Measurements from ENCODE around the gene PALLD.

Gene PALLD

DNA sequence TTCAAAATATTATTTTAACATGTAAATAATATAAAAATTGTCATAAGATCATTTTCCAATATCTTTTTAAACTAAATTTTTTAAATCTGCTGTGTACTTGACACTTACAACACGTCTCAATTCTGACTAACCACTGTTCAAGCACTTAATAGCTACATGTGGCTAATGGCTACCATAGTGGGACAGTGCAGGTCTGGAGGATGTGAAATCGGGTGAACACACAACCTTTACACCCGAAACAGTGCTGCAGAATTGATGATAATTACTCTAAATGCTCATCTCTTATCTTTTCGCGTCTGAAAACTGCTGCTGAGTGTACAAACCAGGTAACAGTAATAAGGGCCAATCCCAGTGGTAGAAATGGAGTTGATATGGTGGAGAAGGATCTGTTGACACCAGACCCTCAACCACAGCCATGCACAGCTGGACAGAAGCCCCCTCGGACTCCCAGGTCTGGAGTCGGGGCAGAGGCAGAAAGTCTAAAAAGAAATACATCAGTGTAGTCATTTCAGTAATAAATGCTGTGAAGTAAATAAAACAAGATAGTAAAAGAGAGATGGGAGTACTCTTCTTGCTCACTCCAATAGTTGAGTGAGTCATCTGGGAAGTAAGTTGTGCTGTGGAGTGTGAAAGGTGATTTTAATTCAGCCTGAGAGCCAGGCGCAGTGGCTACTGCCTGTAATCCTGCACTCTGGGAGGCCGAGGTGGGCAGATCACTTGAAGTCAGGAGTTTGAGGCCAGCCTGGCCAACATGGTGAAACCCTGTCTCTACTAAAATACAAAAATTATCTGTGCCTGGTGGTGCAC, 363.2 kb downstream of the PALLD start:
- DNase-seq, result no peak

- DNase-seq, result no peak
These were observed 364.0 kb downstream of the PALLD start for GRCh38 chr4:168860827-168861226.

- DNase-seq, result no peak
These were observed 367.1 kb downstream of the PALLD start for GRCh38 chr4:168863719-168864647.

DNA sequence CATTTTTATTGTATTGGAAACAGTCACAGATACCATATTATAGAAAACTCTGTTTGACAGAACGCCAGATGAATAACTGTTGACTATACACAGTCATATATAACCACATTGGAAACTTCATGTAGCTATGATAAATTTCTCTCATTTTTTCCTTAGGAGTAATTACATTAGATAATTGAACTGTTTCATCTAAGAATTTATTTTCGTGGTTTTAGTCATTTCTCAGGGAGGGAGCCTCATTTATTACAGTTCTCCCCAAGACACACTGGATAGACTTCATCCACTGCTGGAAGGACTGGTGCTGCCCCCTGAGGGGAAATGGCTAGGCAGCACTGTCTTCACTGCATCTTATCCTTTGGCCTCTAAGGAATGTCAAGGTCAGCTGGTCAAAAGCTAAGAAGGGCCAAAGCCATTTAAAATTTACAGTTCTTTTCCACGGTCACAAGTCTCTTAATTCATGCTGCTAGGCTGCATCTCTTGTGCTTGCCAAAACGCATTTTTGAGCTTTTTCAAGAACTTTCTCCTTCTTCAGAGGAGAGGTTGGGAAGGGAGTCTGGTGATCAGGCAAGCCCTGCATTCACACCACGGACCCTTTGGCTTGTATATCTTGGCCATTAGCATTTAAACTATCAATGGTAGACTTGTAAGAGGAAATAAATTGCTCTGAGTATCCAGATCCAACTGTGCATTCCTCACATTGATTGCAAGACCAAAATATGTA, 368.1 kb downstream of the PALLD start:
- DNase-seq, result no peak

GRCh38 chr4:168865854-168866253, 369.0 kb downstream of the PALLD start:
- no peak for DNase-seq

DNA sequence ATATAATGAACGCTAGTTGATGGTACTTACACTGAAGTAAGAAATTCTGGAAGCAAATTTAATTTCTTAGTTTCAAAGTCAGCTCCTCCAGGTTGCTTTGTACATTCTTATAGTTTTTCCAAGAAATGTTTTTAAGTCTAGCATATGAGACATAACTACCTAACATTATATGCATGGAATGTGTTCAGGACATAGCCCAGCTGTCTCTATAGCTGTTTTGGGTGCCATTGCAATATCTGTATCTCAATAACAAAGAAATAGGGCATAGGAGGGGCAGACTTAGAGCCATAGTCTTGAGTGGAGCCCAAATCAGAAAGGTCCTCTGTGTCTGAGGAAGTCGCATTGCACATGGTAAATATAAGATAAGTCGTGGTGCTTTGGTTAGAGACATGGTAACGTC, 369.8 kb downstream of the PALLD start:
- no peak for DNase-seq

GRCh38 chr4:168867128-168867527, 370.3 kb downstream of the PALLD start:
- DNase-seq, result no peak

- DNase-seq, result no peak
These were observed 371.4 kb downstream of the PALLD start for GRCh38 chr4:168868044-168868781.

DNA sequence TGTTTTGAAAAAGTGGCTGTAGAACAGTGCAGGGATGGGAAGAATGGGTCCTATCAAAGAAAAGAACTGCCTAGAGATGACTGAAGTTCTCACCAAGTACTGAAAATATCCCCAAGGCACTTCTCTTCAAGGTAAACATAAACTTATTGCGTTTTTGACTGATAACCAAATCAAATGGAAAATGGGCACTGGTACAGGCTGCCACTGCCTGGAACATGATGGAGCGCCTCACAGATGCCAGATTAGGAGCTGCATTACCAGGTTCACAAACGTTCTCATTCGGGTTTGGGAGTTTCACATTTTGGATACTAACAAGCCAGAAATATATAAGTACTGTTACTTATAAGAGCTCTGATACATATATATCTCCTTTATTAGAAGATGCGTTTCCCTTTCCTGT, 371.9 kb downstream of the PALLD start:
- DNase-seq, result no peak

DNA sequence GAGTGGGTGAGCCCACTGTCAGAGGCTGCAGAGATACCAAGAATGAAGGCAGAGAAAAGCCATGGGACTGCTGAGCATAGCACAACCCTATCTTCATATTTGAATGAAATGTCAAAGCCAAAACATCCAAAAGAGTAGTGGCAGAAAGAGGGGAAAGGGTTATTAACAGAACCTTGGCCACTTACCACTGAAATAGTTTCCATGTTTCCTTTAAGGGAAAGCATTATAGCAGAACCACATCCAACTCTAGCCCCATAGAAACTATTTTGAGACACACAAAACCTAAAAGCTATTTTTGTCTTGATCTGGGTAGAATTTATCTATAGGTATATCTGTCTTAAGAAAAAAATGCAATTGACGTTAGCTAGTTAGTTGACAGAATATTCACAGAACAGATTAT, 373.2 kb downstream of the PALLD start:
- no peak for DNase-seq

DNA sequence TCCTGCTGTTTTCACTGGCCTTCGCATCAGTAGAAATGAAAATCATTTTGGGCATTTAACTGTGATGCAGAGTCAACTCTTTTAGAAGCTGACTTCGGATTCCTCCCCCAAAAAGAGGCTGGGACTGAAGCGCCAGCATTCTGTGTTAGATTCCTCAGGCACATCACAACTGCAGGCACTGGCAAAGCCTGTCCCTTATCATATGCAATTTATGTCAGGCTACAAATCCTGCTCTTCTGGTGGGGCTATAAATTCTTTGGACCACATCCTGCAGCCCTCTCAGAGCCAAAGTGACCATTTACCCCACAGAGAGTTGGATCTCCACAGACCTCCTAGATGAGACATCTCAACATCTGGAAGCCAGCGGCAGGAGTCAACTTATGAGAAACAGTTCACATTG, 374.8 kb downstream of the PALLD start:
- no peak for DNase-seq

GRCh38 chr4:168874083-168874482, 377.2 kb downstream of the PALLD start:
- DNase-seq, result no peak

DNA sequence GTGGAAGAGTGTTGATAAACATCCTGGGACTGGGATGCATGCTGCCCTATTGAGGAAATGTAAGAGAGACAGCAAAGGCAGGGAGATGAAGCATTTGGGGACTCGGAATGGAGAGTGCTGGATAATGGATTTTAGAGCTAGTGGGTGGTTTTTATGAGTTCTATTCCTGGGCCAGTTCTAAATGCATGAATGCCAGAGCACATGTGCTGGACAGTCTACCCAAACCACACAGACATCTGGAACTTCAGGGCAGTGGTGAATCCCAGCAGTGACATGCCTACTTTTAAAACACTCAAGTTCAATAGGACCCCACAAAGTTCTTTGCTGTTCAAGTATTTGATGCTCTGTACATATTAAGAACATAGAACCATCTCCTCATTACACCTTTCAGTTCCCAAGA, 379.3 kb downstream of the PALLD start:
- no peak for DNase-seq

DNA sequence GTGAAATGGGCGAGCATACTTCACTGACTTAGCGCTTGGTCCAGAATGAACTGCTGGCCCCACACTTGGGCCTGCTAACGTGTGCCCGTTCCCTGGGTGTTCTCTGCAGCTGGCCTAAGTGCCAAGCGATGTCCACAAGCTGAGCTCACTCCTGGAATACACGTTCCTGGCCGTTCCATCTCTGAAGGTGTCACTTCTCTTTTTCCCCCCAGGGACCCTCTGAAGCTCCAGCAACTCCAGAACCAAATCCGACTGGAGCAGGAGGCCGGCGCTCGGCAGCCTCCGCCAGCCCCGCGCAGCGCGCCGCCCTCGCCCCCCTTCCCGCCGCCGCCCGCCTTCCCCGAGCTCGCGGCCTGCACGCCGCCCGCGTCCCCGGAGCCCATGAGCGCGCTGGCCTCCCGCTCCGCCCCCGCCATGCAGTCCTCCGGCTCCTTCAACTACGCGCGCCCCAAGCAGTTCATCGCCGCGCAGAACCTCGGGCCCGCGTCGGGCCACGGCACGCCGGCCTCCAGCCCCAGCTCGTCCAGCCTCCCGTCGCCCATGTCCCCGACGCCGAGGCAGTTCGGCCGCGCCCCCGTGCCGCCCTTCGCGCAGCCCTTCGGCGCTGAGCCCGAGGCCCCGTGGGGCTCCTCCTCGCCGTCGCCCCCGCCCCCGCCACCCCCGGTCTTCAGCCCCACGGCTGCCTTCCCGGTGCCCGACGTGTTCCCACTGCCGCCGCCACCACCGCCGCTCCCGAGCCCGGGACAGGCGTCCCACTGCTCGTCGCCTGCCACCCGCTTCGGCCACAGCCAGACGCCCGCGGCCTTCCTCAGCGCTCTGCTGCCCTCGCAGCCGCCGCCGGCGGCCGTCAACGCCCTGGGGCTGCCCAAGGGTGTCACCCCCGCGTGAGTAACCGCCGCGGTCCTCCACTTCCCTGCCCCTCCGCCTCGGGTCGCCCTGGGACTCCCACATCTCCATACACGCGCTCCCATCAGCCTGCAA, 380.9 kb downstream of the PALLD start:
- peak; percentile 79 for DNase-seq

- no peak for DNase-seq
These were observed 381.8 kb downstream of the PALLD start for GRCh38 chr4:168878623-168879022.

DNA sequence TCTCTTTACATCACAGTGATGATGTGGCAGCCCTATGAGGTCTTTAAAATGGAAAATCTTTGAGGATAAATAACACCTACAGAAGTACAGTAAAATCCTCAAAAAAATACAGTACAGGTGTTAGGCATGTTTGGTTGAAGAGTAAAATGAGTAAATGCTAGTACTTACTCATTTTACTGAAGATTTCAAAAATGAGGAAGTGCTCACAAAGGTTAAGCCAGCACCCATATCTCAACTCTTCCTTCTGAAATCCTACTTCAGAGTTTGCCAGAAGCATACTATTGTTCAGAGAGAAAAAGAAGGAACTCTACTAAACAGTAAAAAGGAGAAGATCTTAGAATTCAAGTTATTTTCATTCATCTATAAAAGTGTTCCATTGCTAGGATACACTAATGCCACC, 382.3 kb downstream of the PALLD start:
- peak; percentile 42 for DNase-seq

DNA sequence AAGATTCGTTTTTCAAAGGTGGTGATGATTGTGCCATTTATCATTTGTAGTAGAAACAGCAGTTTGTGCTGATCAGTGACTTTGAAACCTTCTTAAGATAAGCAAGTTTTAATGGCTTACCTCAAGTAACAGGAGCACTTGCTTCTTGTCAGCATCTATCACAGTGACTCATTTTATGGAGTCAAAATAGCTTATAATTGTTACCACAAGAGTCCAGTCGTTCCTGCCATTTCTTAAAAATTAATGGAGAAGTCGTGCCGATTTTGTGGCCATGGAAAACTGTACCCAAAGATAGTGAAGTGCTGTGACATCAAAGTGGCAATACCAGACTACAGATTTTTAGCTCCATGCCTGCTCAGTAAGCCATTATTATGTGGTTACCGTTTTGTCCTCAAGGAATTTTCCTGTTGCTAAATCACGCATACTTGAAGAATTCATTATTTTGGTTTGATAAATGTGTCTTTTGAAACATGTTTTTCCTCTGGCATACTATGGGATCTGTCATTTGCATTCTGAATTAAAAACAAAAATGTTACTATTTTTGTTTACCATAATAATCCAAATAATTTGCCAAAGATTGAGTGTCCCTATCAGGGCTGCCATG, 383.3 kb downstream of the PALLD start:
- no peak for DNase-seq

GRCh38 chr4:168880811-168881595, 384.2 kb downstream of the PALLD start:
- peak; percentile 86 for DNase-seq

DNA sequence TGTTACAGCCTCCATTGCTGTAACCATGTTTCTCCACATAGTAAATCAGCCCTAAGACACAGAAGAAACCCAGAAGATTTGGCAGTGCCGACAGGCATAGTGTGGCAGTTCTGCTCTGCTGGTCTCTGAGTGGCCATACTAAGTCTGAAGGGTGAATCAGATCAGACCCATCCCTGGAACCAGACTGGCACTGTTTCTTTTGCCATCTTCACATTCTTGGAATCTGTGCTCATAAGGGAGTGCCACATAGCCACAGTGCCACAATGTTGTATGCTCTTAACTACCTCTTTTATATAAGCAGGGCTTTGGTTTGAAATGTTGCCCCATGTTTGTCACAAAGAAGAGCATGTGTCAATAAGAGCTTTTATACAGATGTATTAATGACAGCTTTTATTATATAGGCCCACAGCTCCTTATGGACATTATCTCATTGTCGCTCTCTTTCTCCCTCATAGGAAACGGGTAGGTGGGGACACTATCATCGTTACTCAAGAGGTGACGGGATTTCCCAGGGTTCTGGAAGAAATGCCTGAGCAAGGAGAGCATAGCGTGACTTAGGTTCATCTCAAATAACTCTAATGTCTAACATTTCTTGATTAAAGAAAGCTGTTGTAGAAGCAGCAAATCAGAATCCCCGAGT, 385.0 kb downstream of the PALLD start:
- DNase-seq, result peak; percentile 30
